Mucosa of descending colon (tissue), 3 donors: Measurements from ENCODE around the gene OSBPL3. TPM values are rescaled to one million over a fixed set of nuclear protein-coding genes. Genes with fewer than 3 reads are reported as not detected.

ENCODE experiments used
- ATAC-seq: fragments of 200-7000 bp; cut with Tn5 transposase; one replicate; pipeline ENCODE4 v1.9.1; 2020; ENCODE audit warnings: mild to moderate bottlenecking, moderate library complexity
- DNase-seq, 3 donors: peaks; one replicate each; pipeline ENCODE4 v3.0.0-alpha.2; 2020
- H3K36me3 ChIP-seq: fragments of 200-600 bp; one replicate; pipeline ENCODE4 v1.8.0; 2021; ENCODE audit warnings: low read depth, mild to moderate bottlenecking
- H3K4me1 ChIP-seq: fragments of 200-600 bp; one replicate; pipeline ENCODE4 v1.8.0; 2021; ENCODE audit warnings: low read depth, mild to moderate bottlenecking
- H3K4me3 ChIP-seq: fragments of 200-600 bp; one replicate; pipeline ENCODE4 v1.8.0; 2021; ENCODE audit warnings: mild to moderate bottlenecking
- H3K9me3 ChIP-seq: fragments of 200-600 bp; one replicate; pipeline ENCODE4 v1.8.0; 2021; ENCODE audit warnings: mild to moderate bottlenecking
- CTCF ChIP-seq: fragments of 200-600 bp; IDR thresholded peaks from one replicate; pipeline ENCODE4 v1.8.0; 2022; ENCODE audit warnings: antibody characterized with exemption, mild to moderate bottlenecking
- intact Hi-C, 2 donors: fragments of 100-400 bp; cut with DNase I in 1 of 2; cut with micrococcal nuclease in 1 of 2; formaldehyde crosslinking; loops; one replicate each; pipeline versions ENCODE4 v1.11.0 to v1.11.1; 2022; cut with DNase I, micrococcal nuclease
- total RNA-seq, 3 donors: library from RNA; stranded (reverse); fragmentation: NEBNext Ultra II Directional in 2 of 3; extraction: Animal tissue kit (Norgen Biotek cat#: 25700) in 2 of 3; gene quantifications; one replicate each; pipeline versions ENCODE4 v1.2.1 to v1.2.4, GENCODE V29; 2021 to 2023
- donor health status: DM: no; HTN: no; CAD: no; lungs with moderate emphysema.
- donor health status: DM: no; HTN: no; CAD: no.
- donor health status: DM: no; HTN: yes; CAD: no.

OSBPL3 gene
- total RNA-seq, 3 donors from 2014 or later: 9.0 to 15.4 (median 10.6) TPM

GRCh38 chr7:24978843-24979469, 1.0 kb downstream of the OSBPL3 start:
- TF ChIP-seq CTCF: no peak
- peaks cover 12% of the 10 kb centered on the region for H3K4me1 ChIP-seq
- peak overlapping the region; percentile 64 for H3K4me3 ChIP-seq
- no peaks in the 10 kb centered on the region for H3K9me3 ChIP-seq
- DNase-seq: peak; percentile 12 to 68 (median 44)
- intact Hi-C loops: no loop called here
- no peak for ATAC-seq
- H3K36me3 ChIP-seq: no peaks in the 10 kb centered on the region

GRCh38 chr7:24975644-24976260, 4.2 kb downstream of the OSBPL3 start:
- Histone ChIP-seq H3K4me3 (no peak overlapping the region), H3K9me3 (no peaks in the 10 kb centered on the region), H3K4me1 (peaks cover under 1% of the 10 kb centered on the region), H3K36me3 (no peaks in the 10 kb centered on the region)
- no peak for TF ChIP-seq CTCF
- DNase-seq (no peak), ATAC-seq (no peak)
- intact Hi-C loops: no loop called here

- intact Hi-C loops: no loop called here
- ATAC-seq (no peak), DNase-seq (no peak)
- H3K4me3 ChIP-seq: no peak overlapping the region
- no peaks in the 10 kb centered on the region for H3K36me3 ChIP-seq
- no peak for TF ChIP-seq CTCF
- no peaks in the 10 kb centered on the region for H3K4me1 ChIP-seq
- H3K9me3 ChIP-seq: no peaks in the 10 kb centered on the region
These were observed 4.8 kb downstream of the OSBPL3 start for GRCh38 chr7:24975172-24975571.

- DNase-seq (no peak), ATAC-seq (no peak)
- intact Hi-C loops: no loop called here
- Histone ChIP-seq H3K9me3 (no peaks in the 10 kb centered on the region), H3K4me1 (no peaks in the 10 kb centered on the region), H3K36me3 (no peaks in the 10 kb centered on the region), H3K4me3 (no peak overlapping the region)
- TF ChIP-seq CTCF: no peak
These were observed 5.7 kb downstream of the OSBPL3 start for GRCh38 chr7:24974026-24974832.

GRCh38 chr7:24972991-24973390, 7.0 kb downstream of the OSBPL3 start:
- H3K9me3 ChIP-seq: no peaks in the 10 kb centered on the region
- H3K4me1 ChIP-seq: no peaks in the 10 kb centered on the region
- DNase-seq (no peak), ATAC-seq (no peak)
- intact Hi-C loops: no loop called here
- no peak overlapping the region for H3K4me3 ChIP-seq
- no peaks in the 10 kb centered on the region for H3K36me3 ChIP-seq
- TF ChIP-seq CTCF: no peak
